Fibroblast of the aortic adventitia (primary cell): ENCODE measurements around the gene ABCG4. TPM values are rescaled to one million over a fixed set of nuclear protein-coding genes. Genes with fewer than 3 reads are reported as not detected.
"Not testable (repeated sequence)": the region's sequence is repeated elsewhere in the genome, so short reads cannot be mapped to it uniquely, and the experiment has no call there.

Experiments
- DNase-seq: peaks from one replicate; pipeline ENCODE4 v3.0.0-alpha.2; 2010; ENCODE audit warnings: low read depth
- H3K4me3 ChIP-seq: 2 replicates; pipeline ENCODE4 v1.5.1; 2011; ENCODE audit warnings: low read depth, mild to moderate bottlenecking, control low read depth, low read length, moderate library complexity
- total RNA-seq: library from RNA; depleted of rRNA; stranded (reverse); fragments of >200 nt; gene quantifications from 2 replicates; pipeline ENCODE4 v1.2.3, GENCODE V29; 2012; ENCODE audit warnings: low replicate concordance
- TF ChIP-seq, protein P1 (sequence below): IDR thresholded peaks from 2 replicates; pipeline ENCODE4 v1.5.1; 2011; ENCODE audit warnings: mild to moderate bottlenecking, low read length, control low read depth, inconsistent platforms; ENCODE audit not compliant: insufficient read depth

The ABCG4 gene
- total RNA-seq, 1 donor = not detected

DNA sequence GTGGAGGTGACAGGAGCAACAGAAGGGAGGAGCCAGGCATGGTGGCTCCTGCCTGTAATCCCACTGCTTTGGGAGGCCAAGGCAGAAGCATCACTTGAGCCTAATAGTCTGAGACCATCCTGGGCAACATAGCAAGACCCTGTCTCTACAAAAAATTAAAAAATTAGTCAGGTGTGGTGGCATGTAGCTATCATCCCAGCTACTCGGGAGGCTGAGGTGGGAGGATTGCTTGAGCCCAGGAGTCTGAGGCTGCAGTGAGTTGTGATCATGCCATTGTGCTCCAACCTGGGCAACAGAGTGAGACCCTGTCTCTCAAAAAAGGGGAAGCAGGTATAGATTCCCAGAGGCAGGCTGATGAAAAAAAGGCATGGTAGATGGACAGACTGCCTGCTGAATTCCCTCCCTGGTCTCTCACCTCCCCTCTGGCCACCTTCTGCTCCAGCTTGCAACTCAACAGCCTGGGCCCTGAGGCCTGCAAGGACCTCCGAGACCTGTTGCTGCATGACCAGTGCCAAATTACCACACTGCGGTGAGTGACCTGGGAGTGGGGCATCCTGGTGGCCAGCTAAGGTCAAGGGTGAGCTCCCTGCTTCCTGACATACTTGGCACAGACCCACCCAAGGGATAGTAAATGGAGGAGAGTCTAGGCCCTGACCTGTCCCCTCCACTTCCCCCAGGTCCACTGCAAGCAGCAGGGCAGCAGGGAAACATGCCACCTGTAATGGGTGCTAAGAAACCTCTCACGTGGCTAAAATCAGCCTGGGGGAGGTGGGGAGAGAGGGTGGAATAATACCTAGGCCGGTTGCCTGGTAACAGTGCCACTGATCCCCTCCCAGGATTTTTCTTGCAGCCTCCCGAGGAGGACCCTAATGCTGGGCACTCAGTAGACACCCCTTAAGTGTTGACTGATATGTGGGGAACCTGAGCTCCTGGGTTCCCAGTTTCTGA is 32.2 kb downstream of the ABCG4 start:
- no peak overlapping the region for H3K4me3 ChIP-seq
- TF ChIP-seq, protein P1, sequence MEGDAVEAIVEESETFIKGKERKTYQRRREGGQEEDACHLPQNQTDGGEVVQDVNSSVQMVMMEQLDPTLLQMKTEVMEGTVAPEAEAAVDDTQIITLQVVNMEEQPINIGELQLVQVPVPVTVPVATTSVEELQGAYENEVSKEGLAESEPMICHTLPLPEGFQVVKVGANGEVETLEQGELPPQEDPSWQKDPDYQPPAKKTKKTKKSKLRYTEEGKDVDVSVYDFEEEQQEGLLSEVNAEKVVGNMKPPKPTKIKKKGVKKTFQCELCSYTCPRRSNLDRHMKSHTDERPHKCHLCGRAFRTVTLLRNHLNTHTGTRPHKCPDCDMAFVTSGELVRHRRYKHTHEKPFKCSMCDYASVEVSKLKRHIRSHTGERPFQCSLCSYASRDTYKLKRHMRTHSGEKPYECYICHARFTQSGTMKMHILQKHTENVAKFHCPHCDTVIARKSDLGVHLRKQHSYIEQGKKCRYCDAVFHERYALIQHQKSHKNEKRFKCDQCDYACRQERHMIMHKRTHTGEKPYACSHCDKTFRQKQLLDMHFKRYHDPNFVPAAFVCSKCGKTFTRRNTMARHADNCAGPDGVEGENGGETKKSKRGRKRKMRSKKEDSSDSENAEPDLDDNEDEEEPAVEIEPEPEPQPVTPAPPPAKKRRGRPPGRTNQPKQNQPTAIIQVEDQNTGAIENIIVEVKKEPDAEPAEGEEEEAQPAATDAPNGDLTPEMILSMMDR = no peak
- no peak for DNase-seq

DNA sequence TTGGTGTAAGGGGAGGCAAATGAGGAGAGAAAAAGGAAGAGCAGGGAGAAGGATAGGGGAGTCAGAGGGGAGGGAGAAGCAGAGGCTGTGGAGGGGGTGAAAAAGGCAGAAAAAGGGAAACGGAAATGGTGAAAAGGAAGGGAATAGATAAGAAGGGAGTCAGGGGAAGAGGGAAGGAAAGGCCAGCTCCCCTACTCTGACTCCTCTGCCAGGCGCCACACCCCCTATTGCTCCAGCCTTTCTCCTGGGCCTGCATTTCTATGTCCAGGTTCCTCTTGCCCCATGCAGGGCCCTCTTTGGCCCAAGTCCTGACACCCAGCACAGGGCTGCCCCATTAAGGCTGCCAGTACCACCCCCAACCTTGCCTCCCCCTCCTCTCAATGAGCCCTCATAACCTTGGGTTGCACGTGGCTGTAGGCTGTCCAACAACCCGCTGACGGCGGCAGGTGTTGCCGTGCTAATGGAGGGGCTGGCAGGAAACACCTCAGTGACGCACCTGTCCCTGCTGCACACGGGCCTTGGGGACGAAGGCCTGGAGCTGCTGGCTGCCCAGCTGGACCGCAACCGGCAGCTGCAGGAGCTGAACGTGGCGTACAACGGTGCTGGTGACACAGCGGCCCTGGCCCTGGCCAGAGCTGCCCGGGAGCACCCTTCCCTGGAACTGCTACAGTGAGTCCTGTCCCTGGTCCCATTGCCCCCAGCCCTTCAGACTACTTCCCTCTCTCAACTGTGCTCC is 33.0 kb downstream of the ABCG4 start:
- TF ChIP-seq, protein P1 = no peak
- no peak for DNase-seq
- no peak overlapping the region for H3K4me3 ChIP-seq

DNA sequence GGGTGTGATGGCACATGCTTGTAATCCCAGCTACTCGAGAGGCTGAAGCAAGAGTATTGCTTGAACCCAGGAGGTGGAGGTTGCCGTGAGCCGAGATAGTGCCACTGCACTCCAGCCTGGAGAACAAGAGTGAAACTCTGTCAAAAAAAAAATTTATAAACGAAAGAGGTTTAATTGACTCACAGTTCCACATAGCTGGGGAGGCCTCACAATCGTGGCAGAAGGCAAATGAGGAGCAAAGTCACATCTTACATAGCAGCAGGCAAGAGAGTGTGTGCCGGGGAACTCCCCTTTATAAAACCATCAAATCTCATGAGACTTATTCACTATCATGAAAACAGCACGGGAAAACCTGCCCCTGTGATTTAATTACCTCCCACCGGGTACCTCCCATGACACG is 35.5 kb downstream of the ABCG4 start:
- DNase-seq, H3K4me3 ChIP-seq: not testable (repeated sequence)

DNA sequence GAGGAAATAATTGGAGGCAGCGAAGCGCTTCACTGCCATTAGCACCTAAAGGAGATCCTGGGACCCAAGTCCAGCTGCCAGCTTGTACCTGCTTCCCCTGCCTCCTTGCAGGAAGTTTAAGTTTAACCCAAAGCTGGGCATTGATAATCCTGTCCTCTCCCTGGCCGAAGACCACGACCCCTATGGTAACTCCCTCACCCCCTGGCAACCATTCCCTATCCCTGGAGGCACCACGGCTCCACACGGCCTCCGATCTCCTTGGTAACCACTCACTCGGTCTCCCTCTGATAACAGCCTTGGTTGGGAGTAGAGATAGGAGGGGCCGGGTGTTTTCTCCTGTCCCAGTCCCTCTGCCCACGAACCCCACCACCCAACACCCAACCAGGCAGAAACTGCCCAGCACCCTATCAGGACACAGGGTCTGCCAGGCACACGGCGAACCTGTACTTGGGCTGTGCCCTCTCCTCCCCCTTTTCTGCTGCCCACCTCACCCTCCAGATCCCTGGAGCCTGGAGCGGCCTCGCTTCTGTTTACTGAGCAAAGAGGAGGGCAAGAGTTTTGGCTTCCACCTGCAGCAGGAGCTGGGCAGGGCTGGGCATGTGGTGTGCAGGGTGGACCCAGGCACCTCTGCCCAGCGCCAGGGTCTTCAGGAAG is 37.3 kb downstream of the ABCG4 start:
- no peak overlapping the region for H3K4me3 ChIP-seq
- DNase-seq = no peak
- TF ChIP-seq, protein P1 = no peak

DNA sequence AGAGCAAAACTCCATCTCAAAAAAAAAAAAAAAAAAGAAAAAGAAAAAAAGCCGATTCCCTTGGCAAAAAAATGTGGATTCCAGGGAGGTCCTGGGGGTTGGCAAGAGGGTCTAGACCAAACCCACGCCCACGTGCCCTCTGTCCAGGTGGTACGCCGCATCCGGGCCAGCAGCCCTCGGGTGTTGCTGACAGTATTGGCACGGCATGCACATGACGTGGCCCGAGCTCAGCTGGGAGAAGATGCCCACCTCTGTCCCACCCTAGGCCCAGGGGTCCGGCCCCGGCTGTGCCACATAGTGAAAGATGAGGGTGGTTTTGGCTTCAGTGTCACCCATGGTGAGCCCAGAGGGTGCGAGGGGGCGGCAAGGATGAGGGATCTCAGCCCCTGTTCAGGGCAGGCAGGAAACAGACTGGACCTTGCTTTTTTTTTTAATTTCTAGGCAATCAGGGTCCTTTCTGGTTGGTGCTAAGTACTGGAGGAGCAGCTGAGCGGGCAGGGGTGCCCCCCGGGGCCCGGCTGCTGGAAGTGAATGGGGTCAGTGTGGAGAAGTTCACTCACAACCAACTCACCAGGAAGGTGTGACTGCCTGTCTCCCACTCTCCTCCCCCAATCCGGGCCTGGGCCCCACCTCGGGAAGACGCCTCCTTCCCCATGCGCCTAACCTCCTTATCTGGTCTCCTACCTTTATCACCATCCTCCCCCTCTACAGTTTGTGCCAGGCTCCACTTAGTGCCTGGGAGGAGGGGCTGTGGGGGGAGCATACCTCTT is 38.5 kb downstream of the ABCG4 start:
- DNase-seq = no peak
- no peak overlapping the region for H3K4me3 ChIP-seq
- TF ChIP-seq, protein P1 = no peak

DNA sequence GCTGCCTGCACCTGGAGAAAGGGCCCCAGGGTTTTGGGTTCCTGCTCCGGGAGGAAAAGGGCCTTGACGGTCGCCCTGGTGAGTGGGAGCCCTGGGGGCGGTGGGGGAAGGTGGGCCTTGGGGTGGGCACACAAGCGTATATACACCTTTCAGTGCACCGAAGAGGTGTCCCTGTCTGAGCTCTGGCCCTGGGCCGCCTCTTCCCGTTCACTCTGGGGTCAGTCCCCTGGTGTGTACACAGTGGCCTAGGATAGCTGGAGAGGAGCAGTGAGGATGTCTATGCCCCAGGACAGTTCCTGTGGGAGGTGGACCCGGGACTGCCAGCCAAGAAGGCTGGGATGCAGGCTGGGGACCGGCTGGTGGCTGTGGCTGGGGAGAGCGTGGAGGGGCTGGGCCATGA is 39.2 kb downstream of the ABCG4 start:
- TF ChIP-seq, protein P1 = no peak
- DNase-seq = no peak
- H3K4me3 ChIP-seq = no peak overlapping the region
